ENCODE data around the gene ZNF385B. TPM values are rescaled to one million over a fixed set of nuclear protein-coding genes. Genes with fewer than 3 reads are reported as not detected.

The ZNF385B gene
- total and polyA plus RNA-seq, 9 of the 15 experiments (the other 6 are each of a cell fraction or from before 2014, with no cell fraction given) = 0.50 TPM; not detected in 8

DNA sequence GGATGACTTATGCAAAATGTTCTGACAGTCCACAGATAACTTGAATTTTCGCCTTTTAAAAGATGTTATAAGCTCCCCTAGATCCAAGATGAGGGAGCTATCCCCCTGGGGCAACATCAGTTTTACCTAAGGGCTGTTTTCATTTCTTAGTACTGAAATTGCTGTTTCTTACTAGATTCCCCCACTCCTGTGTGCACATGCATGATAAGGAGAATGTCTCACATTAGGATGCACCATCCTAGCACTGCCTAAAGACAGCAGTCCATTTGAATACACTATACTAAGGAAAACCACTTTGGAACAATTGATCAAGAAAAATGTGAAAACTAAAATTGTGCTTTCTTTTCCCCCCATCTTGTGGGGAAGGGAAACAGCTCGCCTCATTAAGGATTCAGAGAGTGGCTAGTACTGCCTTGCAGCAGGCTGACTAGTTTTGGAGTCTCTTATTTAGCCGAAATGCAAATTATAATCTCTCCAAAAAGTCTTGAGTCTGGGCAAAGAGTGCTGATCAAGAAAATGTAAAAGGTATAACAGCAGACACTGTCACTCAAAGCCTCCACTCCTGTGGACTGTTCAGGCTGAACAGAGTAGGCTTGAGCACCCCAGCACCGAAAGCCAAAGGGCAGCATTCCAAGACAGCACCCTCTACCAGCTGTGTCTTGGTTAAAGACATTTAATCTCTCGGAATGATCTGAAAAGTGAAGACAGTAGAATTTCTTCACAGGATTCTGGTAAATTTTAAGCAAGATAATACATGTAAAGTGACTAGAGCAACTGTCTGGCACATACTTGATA is 65.0 kb downstream of the ZNF385B start:
- H3K79me2 ChIP-seq (ENCODE audit: control insufficient read depth, insufficient read depth, low read length) = no peaks in the 10 kb centered on the region
- WGBS (ENCODE audit: insufficient coverage, low coverage, missing lambda C conversion rate) = 2% methylated on average over 5 of the region's 5 CpGs
- peak in 2 of 4 experiments; percentile 29 to 64 for DNase-seq (ENCODE audit: extremely low read depth in 1 of 4, low spot score in 3 of 4)
- peak overlapping the region; percentile 58 for H3K4me2 ChIP-seq (ENCODE audit: insufficient read depth, low read length)
- no peaks in the 10 kb centered on the region; a peak in 1 of 5 replicates for H3K4me1 ChIP-seq (replicated peaks in 1 of 2; ENCODE audit: control insufficient read depth in 2 of 2, insufficient read depth in 2 of 2, low read length in 2 of 2)
- peak; percentile 19 for FAIRE-seq
- BruUV-seq (replicated peaks) = no TSS peak
- peak overlapping the region in 1 of 2 experiments; percentile 2; a peak in 2 of 4 replicates for H3K9ac ChIP-seq (ENCODE audit: insufficient read depth in 1 of 2, low read depth in 2 of 2, low read length in 2 of 2)
- no peaks in the 10 kb centered on the region; the same call in 2 of the 3 replicates for H3K36me3 ChIP-seq (ENCODE audit: control insufficient read depth, insufficient read depth, low read length)
- peak overlapping the region; percentile 75 for H2AFZ ChIP-seq (ENCODE audit: low read depth, low read length)
- CTCF ChIA-PET (ENCODE audit: low intra/inter-chr PET ratio) = no interaction called here
- H3K4me3 ChIP-seq = no peak overlapping the region
- in situ Hi-C loops (cut with MboI) = no loop called here
- H3K27ac ChIP-seq (ENCODE audit: extremely low read depth, low read depth, low read length) = peak overlapping the region; percentile 6
- POLR2A ChIA-PET = interaction anchor here (1.3 kb wide), 1 partner anchor 9 kb away, joined by 3 read pairs; no protein-coding TSS in a partner anchor
- intact Hi-C loops (cut with micrococcal nuclease) = no loop called here
- peaks cover 11% of the 10 kb centered on the region for H3K9me3 ChIP-seq (replicated peaks; ENCODE audit: control insufficient read depth, insufficient read depth, low read depth, low read length)
- peak; percentile 86 for ATAC-seq
- H3K27me3 ChIP-seq (ENCODE audit: control insufficient read depth in 2 of 2, insufficient read depth in 2 of 2, low read length in 2 of 2) = no peaks in the 10 kb centered on the region
- no peaks in the 10 kb centered on the region for H3K9me1 ChIP-seq (ENCODE audit: control insufficient read depth, insufficient read depth, low read length)
- H4K20me1 ChIP-seq (replicated peaks; ENCODE audit: control insufficient read depth, insufficient read depth, low read length) = no peaks in the 10 kb centered on the region
- no peak for TF ChIP-seq ZNF583 (CRISPR knock-in tag; IDR thresholded peaks at IDR 0.05)
- no peak for TF ChIP-seq ZNF347 (CRISPR knock-in tag; IDR thresholded peaks at IDR 0.05; ENCODE audit: low read depth)
- TF ChIP-seq PCBP1 (IDR thresholded peaks at IDR 0.05; ENCODE audit: low read depth, low read length, poor library complexity, severe bottlenecking) = no peak
- no peak for TF ChIP-seq ZNF121 (CRISPR knock-in tag; conservative IDR thresholded peaks at IDR 0.05)
- TF ChIP-seq, protein P1, sequence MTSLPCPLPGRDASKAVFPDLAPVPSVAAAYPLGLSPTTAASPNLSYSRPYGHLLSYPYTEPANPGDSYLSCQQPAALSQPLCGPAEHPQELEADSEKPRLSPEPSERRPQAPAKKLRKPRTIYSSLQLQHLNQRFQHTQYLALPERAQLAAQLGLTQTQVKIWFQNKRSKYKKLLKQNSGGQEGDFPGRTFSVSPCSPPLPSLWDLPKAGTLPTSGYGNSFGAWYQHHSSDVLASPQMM (CRISPR knock-in tag; IDR thresholded peaks at IDR 0.05) = no peak
- TF ChIP-seq ZFX (CRISPR knock-in tag; IDR thresholded peaks at IDR 0.05) = no peak
- no peak for TF ChIP-seq ELF1 (tag; IDR thresholded peaks at IDR 0.05)
- TF ChIP-seq POLR2B (IDR thresholded peaks at IDR 0.05; ENCODE audit: low read depth, partially characterized antibody) = no peak
- no peak for TF ChIP-seq ZSCAN32 (CRISPR knock-in tag; IDR thresholded peaks at IDR 0.05)
- 0 out of 2 replicates have a peak, but pooled peaks have one; percentile 18 for TF ChIP-seq STAT5A (IDR thresholded peaks at IDR 0.05; ENCODE audit: borderline replicate concordance, low read length)
- peak; percentile 30; the same call in 1 of the 2 replicates for TF ChIP-seq CBFA2T2 (conservative IDR thresholded peaks at IDR 0.05)
- TF ChIP-seq FOXP1 (CRISPR knock-in tag; IDR thresholded peaks at IDR 0.05) = no peak
- no peak for TF ChIP-seq EP300 (IDR thresholded peaks at IDR 0.05; ENCODE audit: low read length)
- TF ChIP-seq ZNF282 (CRISPR knock-in tag; IDR thresholded peaks at IDR 0.05) = no peak
- no peak for TF ChIP-seq ZNF384 (IDR thresholded peaks at IDR 0.05; ENCODE audit: low read depth, low read length)
- no peak for TF ChIP-seq DDX20 (tag; IDR thresholded peaks at IDR 0.05; ENCODE audit: low read depth)
- no peak for TF ChIP-seq XRCC5 (IDR thresholded peaks at IDR 0.05; ENCODE audit: low read depth, low read length)
- no peak for TF ChIP-seq ZNF764 (CRISPR knock-in tag; IDR thresholded peaks at IDR 0.05; ENCODE audit: low read depth)
- peak; percentile 27; the same call in 1 of the 2 replicates for TF ChIP-seq TAL1 (IDR thresholded peaks at IDR 0.05)
- TF ChIP-seq, protein P2, sequence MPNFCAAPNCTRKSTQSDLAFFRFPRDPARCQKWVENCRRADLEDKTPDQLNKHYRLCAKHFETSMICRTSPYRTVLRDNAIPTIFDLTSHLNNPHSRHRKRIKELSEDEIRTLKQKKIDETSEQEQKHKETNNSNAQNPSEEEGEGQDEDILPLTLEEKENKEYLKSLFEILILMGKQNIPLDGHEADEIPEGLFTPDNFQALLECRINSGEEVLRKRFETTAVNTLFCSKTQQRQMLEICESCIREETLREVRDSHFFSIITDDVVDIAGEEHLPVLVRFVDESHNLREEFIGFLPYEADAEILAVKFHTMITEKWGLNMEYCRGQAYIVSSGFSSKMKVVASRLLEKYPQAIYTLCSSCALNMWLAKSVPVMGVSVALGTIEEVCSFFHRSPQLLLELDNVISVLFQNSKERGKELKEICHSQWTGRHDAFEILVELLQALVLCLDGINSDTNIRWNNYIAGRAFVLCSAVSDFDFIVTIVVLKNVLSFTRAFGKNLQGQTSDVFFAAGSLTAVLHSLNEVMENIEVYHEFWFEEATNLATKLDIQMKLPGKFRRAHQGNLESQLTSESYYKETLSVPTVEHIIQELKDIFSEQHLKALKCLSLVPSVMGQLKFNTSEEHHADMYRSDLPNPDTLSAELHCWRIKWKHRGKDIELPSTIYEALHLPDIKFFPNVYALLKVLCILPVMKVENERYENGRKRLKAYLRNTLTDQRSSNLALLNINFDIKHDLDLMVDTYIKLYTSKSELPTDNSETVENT (CRISPR knock-in tag; IDR thresholded peaks at IDR 0.05) = no peak
- TF ChIP-seq, protein P3, sequence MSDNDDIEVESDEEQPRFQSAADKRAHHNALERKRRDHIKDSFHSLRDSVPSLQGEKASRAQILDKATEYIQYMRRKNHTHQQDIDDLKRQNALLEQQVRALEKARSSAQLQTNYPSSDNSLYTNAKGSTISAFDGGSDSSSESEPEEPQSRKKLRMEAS (CRISPR knock-in tag; IDR thresholded peaks at IDR 0.05) = no peak
